ENCODE results near the gene UBE2V1. TPM values are rescaled to one million over a fixed set of nuclear protein-coding genes. Genes with fewer than 3 reads are reported as not detected.

The UBE2V1 gene
- total and polyA plus RNA-seq, 7 donors, result 55.0 to 117 (median 80.4) TPM

DNA sequence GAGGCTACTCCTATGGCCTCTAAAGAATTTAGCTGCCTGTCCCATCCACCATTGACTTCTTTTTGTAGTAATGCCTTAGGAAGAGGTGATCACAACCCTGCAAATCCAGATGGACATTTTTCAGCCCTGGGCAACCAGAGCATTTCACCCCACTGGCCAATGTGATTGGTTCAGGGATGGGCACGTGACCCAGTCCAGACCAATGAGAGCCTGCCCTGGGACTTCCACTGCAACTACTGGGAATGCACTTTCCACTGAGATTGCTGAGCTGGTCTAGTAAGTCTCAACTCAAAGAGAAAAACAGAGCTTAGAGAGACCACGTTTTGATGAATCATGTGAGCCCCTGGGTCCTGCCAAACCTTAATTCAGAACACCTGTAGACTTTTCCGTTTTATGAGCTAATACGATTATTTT is 8.9 kb upstream of the UBE2V1 start:
- Histone ChIP-seq H3K9me3 (no peaks in the 10 kb centered on the region), H3K4me3 (no peak overlapping the region), H3K4me1 (peaks cover 0 to 15% (median 7%) of the 10 kb centered on the region in 4 donors), H3K27ac (peak overlapping the region in 2 of 4 donors; percentile 54), H3K36me3 (peaks cover 10 to 35% (median 28%) of the 10 kb centered on the region in 4 donors), H3K27me3 (no peaks in the 10 kb centered on the region)
- no peak for DNase-seq
- WGBS, 2 donors, result 85 to 87% methylated on average over 4 of the region's 4 CpGs
- intact Hi-C loops (cut with DNase I), result loop anchor here (1.0 to 10.0 kb wide), 2 partner anchors 49 to 343 kb away; no protein-coding TSS in a partner anchor
- TF ChIP-seq POLR2A (IDR thresholded peaks at IDR 0.05), result no peak
- no peak for TF ChIP-seq EP300 (IDR thresholded peaks at IDR 0.05)
- TF ChIP-seq POLR2AphosphoS5 (IDR thresholded peaks at IDR 0.05), result no peak
- TF ChIP-seq, protein P1, sequence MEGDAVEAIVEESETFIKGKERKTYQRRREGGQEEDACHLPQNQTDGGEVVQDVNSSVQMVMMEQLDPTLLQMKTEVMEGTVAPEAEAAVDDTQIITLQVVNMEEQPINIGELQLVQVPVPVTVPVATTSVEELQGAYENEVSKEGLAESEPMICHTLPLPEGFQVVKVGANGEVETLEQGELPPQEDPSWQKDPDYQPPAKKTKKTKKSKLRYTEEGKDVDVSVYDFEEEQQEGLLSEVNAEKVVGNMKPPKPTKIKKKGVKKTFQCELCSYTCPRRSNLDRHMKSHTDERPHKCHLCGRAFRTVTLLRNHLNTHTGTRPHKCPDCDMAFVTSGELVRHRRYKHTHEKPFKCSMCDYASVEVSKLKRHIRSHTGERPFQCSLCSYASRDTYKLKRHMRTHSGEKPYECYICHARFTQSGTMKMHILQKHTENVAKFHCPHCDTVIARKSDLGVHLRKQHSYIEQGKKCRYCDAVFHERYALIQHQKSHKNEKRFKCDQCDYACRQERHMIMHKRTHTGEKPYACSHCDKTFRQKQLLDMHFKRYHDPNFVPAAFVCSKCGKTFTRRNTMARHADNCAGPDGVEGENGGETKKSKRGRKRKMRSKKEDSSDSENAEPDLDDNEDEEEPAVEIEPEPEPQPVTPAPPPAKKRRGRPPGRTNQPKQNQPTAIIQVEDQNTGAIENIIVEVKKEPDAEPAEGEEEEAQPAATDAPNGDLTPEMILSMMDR (IDR thresholded peaks at IDR 0.05), result no peak

DNA sequence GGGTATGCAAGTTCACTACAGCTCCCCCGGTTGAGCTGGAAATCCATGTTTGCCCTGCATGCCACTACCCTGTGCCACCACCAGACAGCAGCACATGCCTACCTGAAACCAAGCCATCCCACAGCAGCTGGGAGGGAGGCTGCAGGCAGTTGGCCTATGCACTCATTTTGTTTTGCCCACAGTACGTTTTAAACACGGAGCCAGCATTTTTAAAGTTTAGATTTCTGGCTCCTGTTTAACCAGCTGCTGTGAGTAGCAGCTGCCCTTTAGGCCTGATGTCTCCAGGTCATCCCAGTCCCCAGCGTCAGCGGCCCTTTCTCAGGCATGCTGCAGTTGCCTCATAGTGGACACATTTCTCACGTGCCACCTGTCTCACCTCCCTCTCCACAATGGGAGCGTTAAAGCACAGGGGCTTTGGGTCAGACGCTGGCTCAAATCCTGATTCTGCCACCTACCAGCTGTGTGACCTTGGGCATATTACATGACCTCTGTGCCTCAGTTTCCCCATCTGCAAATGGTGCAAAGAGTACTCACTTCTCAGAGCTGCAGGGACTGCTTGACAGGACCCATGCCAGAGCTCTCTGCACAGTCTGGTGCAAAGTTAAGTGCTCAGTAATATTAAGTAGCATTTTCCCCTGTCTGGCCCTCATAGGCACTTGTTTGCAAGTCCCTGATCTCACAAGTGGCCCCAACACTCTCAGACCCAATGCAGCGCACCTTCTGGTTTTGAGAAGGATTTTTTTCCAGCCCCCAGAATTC is 8.2 kb upstream of the UBE2V1 start:
- H3K4me1 ChIP-seq, result peaks cover 0 to 15% (median 7%) of the 10 kb centered on the region in 4 donors
- peaks cover 5 to 27% (median 24%) of the 10 kb centered on the region in 4 donors for H3K36me3 ChIP-seq
- 21 to 47% methylated on average over 9 of the region's 9 CpGs for WGBS, 2 donors
- DNase-seq, result peak; percentile 85
- TF ChIP-seq POLR2A (IDR thresholded peaks at IDR 0.05) (no peak), EP300 (IDR thresholded peaks at IDR 0.05) (no peak), POLR2AphosphoS5 (IDR thresholded peaks at IDR 0.05) (peak in 2 of 4 donors; percentile 35 to 47)
- TF ChIP-seq, protein P1 (IDR thresholded peaks at IDR 0.05), result peak; percentile 86 to 95 (median 91)
- no peak overlapping the region for H3K4me3 ChIP-seq
- H3K27me3 ChIP-seq, result no peaks in the 10 kb centered on the region
- no peaks in the 10 kb centered on the region for H3K9me3 ChIP-seq
- intact Hi-C loops (cut with DNase I), result loop anchor here (1.0 to 10.0 kb wide), 2 partner anchors 50 to 344 kb away; no protein-coding TSS in a partner anchor
- peak overlapping the region in 3 of 4 donors; percentile 45 to 54 (median 54) for H3K27ac ChIP-seq

DNA sequence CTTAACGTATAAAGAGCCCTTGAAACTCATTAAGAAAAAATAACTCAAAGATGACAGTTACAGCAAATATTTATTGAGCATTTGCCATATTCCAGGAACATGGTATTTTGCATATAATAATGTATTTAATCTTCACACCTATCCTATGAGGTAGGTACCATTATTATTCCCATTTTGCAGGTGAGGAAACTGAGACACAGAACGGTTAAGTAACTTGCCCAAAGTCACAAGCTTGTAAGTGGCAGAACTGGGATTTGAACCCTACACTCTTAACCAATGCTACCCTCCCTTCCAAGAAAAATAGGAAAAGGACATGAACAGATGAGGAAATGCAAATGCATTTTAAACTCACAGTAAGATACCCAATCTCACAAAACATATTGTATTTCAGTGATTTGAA is 5.3 kb upstream of the UBE2V1 start:
- Histone ChIP-seq H3K27ac (no peak overlapping the region), H3K36me3 (no peaks in the 10 kb centered on the region), H3K27me3 (no peaks in the 10 kb centered on the region), H3K9me3 (no peaks in the 10 kb centered on the region), H3K4me3 (no peak overlapping the region), H3K4me1 (peaks cover 0 to 37% (median 28%) of the 10 kb centered on the region in 4 donors)
- TF ChIP-seq POLR2AphosphoS5 (IDR thresholded peaks at IDR 0.05) (no peak), EP300 (IDR thresholded peaks at IDR 0.05) (no peak), POLR2A (IDR thresholded peaks at IDR 0.05) (no peak)
- TF ChIP-seq, protein P1 (IDR thresholded peaks at IDR 0.05), result no peak
- DNase-seq, result no peak
- intact Hi-C loops (cut with DNase I), result loop anchor here (10.0 kb wide), 3 partner anchors 187 to 457 kb away; no protein-coding TSS in a partner anchor
- WGBS, 2 donors, result 77 to 83% methylated on average over 2 of the region's 2 CpGs

DNA sequence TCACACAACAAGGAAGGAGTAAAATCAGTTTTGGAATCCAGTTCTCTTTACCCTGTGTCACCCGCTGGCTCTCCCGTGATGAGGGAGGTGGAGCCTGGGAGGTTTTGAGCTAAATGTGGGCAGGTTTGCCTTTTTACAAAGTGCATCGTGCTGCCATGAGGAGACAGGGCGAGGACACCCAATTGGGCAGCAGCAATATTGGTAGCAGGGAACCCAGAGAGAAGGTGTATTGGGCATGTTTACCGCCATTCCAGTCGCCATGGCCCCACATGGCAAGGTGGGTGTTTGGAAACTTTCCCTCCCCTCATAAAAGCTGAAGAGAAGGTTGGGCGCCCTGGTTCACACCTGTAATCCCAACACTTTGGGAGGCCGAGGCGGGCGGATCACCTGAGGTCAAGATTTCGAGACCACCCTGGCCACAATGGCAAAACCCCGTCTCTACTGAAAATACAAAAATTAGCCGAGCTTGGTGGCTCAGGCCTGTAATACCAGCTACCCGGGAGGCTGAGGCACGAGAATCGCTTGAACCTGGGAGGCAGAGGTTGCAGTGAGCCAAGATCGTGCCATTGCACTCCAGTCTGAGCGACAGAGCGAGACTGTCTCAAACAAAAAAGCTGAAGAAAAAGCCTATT is 3.5 kb upstream of the UBE2V1 start:
- H3K4me3 ChIP-seq, result peak overlapping the region; percentile 29 to 55 (median 50)
- TF ChIP-seq, protein P1 (IDR thresholded peaks at IDR 0.05), result no peak
- no peak for TF ChIP-seq EP300 (IDR thresholded peaks at IDR 0.05)
- no peak for TF ChIP-seq POLR2AphosphoS5 (IDR thresholded peaks at IDR 0.05)
- no peak for TF ChIP-seq POLR2A (IDR thresholded peaks at IDR 0.05)
- H3K9me3 ChIP-seq, result no peaks in the 10 kb centered on the region
- no peaks in the 10 kb centered on the region for H3K27me3 ChIP-seq
- intact Hi-C loops (cut with DNase I), result loop anchor here (10.0 kb wide), 3 partner anchors 188 to 458 kb away; no protein-coding TSS in a partner anchor
- WGBS, 2 donors, result 88 to 90% methylated on average over 19 of the region's 19 CpGs
- no peak for DNase-seq
- peaks cover 0 to 43% (median 35%) of the 10 kb centered on the region in 4 donors for H3K4me1 ChIP-seq
- peak overlapping the region; percentile 81 to 99 (median 91) for H3K27ac ChIP-seq
- H3K36me3 ChIP-seq, result no peaks in the 10 kb centered on the region
